Keratinocyte (primary cell): ENCODE measurements around the gene ARHGAP15. TPM values are rescaled to one million over a fixed set of nuclear protein-coding genes. Genes with fewer than 3 reads are reported as not detected.

Experiments
- DNase-seq: peaks from one replicate; pipeline ENCODE4 v3.0.0-alpha.2; 2011; ENCODE audit warnings: low read depth, missing footprints, low spot score
- FAIRE-seq: peaks from 2 replicates; lab custom pipeline; 2011; peaks lifted over from hg19 to GRCh38; lab: Jason Lieb, UNC
- H2AFZ ChIP-seq: 2 replicates; pipeline ENCODE4 v1.6.0; 2012; ENCODE audit warnings: low read length, control low read depth, inconsistent platforms; ENCODE audit not compliant: control insufficient read depth
- H3K27ac ChIP-seq: 2 replicates; pipeline ENCODE4 v1.5.1; 2011; ENCODE audit warnings: low read length; ENCODE audit not compliant: control insufficient read depth, insufficient read depth
- H3K27me3 ChIP-seq: 3 replicates; pipeline ENCODE4 v1.6.0; 2011; ENCODE audit warnings: low read length; ENCODE audit not compliant: control insufficient read depth, insufficient read depth; ENCODE audit errors: extremely low read depth
- H3K36me3 ChIP-seq, 2 experiments: 2 replicates in 1 of 2; 3 replicates in 1 of 2; pipeline ENCODE4 v1.5.1; 2011; ENCODE audit warnings: low read length in 2 of 2, mild to moderate bottlenecking in 1 of 2; ENCODE audit not compliant: control insufficient read depth in 2 of 2, insufficient read depth in 2 of 2; ENCODE audit errors: extremely low read depth in 1 of 2
- H3K4me1 ChIP-seq: 3 replicates; pipeline ENCODE4 v1.5.1; 2011; ENCODE audit warnings: low read length; ENCODE audit not compliant: control insufficient read depth, insufficient read depth; ENCODE audit errors: extremely low read depth
- H3K4me2 ChIP-seq: 3 replicates; pipeline ENCODE4 v1.6.0; 2011; ENCODE audit warnings: low read depth, low read length; ENCODE audit not compliant: control insufficient read depth, insufficient read depth; ENCODE audit errors: extremely low read depth
- H3K4me3 ChIP-seq, 3 experiments: fragments of 200-600 bp in 1 of 3; sonication (generic) in 1 of 3; 2 replicates in 2 of 3; 3 replicates in 1 of 3; pipeline ENCODE4 v1.5.1; 2011 to 2016; ENCODE audit warnings: low read length in 3 of 3, mild to moderate bottlenecking in 3 of 3, control low read depth in 2 of 3, inconsistent platforms in 1 of 3, low read depth in 1 of 3, mixed read lengths in 1 of 3, mixed run types in 1 of 3, moderate library complexity in 1 of 3; ENCODE audit not compliant: control insufficient read depth in 2 of 3, insufficient read depth in 2 of 3; ENCODE audit errors: extremely low read depth in 1 of 3
- H3K79me2 ChIP-seq: 2 replicates; pipeline ENCODE4 v1.6.0; 2012; ENCODE audit warnings: low read length; ENCODE audit not compliant: control insufficient read depth, insufficient read depth
- H3K9ac ChIP-seq: 3 replicates; pipeline ENCODE4 v1.6.0; 2011; ENCODE audit warnings: low read length; ENCODE audit not compliant: control insufficient read depth, insufficient read depth; ENCODE audit errors: extremely low read depth
- H3K9me1 ChIP-seq: 3 replicates; pipeline ENCODE4 v1.6.0; 2011; ENCODE audit warnings: low read length; ENCODE audit not compliant: control insufficient read depth, insufficient read depth; ENCODE audit errors: extremely low read depth
- H3K9me3 ChIP-seq: 2 replicates; pipeline ENCODE4 v1.5.1; 2012; ENCODE audit warnings: low read depth, low read length; ENCODE audit not compliant: control insufficient read depth
- H4K20me1 ChIP-seq: 3 replicates; pipeline ENCODE4 v1.6.0; 2011; ENCODE audit warnings: low read length; ENCODE audit not compliant: control insufficient read depth, insufficient read depth; ENCODE audit errors: extremely low read depth
- EZH2 ChIP-seq: IDR thresholded peaks from one replicate; pipeline ENCODE4 v1.6.1; 2012; ENCODE audit warnings: inconsistent platforms, mild to moderate bottlenecking, low read length, moderate library complexity
- dilution Hi-C: fragments of 300-500 bp; cut with MboI; formaldehyde crosslinking; loops from one replicate; pipeline ENCODE4 v1.7.0; 2020; ENCODE audit warnings: low sequenced_read_pairs; ENCODE audit not compliant: extremely low pct_ligation_motif_present
- polyA plus RNA-seq, 5 experiments: library from polyadenylated mRNA; depleted of rRNA in 3 of 5; stranded (reverse) in 3 of 5; stranded (forward) in 1 of 5; unstranded in 1 of 5; fragments of >200 nt; gene quantifications; 1 replicate in 1 of 5; 2 replicates in 3 of 5; 3 replicates in 1 of 5; pipeline versions ENCODE4 v1.2.1 to v1.2.3, GENCODE V29; 2011 to 2012; ENCODE audit warnings: missing spikeins in 2 of 5, low read depth in 1 of 5, low replicate concordance in 1 of 5
- TF ChIP-seq, protein P1 (sequence below), 3 experiments: IDR thresholded peaks in 1 of 3; conservative IDR thresholded peaks in 1 of 3; optimal IDR thresholded peaks in 1 of 3; 2 replicates in 2 of 3; 3 replicates in 1 of 3; pipeline versions ENCODE3 to v1.5.1; 2011; ENCODE audit warnings: low read length in 3 of 3, mild to moderate bottlenecking in 3 of 3, moderate library complexity in 2 of 3, control low read depth in 1 of 3, inconsistent platforms in 1 of 3; ENCODE audit not compliant: insufficient read depth in 2 of 3; ENCODE audit errors: extremely low read depth in 1 of 3

Gene ARHGAP15
- polyA plus RNA-seq, 1 donor (not counting 4 experiments of a cell fraction or from before 2014, with no cell fraction given): not detected

GRCh38 chr2:143519521-143519920 is 390.3 kb downstream of the ARHGAP15 start:
- Histone ChIP-seq H3K4me2 (no peak overlapping the region), H3K4me3 (no peak overlapping the region), H3K9ac (no peak overlapping the region), H3K9me3 (no peaks in the 10 kb centered on the region), H3K36me3 (no peaks in the 10 kb centered on the region), H4K20me1 (no peaks in the 10 kb centered on the region), H2AFZ (no peak overlapping the region), H3K4me1 (no peaks in the 10 kb centered on the region), H3K27ac (no peak overlapping the region), H3K9me1 (no peaks in the 10 kb centered on the region), H3K27me3 (no peaks in the 10 kb centered on the region), H3K79me2 (no peaks in the 10 kb centered on the region)
- TF ChIP-seq, protein P1, sequence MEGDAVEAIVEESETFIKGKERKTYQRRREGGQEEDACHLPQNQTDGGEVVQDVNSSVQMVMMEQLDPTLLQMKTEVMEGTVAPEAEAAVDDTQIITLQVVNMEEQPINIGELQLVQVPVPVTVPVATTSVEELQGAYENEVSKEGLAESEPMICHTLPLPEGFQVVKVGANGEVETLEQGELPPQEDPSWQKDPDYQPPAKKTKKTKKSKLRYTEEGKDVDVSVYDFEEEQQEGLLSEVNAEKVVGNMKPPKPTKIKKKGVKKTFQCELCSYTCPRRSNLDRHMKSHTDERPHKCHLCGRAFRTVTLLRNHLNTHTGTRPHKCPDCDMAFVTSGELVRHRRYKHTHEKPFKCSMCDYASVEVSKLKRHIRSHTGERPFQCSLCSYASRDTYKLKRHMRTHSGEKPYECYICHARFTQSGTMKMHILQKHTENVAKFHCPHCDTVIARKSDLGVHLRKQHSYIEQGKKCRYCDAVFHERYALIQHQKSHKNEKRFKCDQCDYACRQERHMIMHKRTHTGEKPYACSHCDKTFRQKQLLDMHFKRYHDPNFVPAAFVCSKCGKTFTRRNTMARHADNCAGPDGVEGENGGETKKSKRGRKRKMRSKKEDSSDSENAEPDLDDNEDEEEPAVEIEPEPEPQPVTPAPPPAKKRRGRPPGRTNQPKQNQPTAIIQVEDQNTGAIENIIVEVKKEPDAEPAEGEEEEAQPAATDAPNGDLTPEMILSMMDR (optimal IDR thresholded peaks at IDR 0.05 in 1 of 3, IDR thresholded peaks at IDR 0.05 in 1 of 3, conservative IDR thresholded peaks at IDR 0.05 in 1 of 3; ENCODE audit: extremely low read depth in 1 of 3, insufficient read depth in 2 of 3, low read length in 3 of 3): no peak
- TF ChIP-seq EZH2: no peak
- no peak for DNase-seq
- dilution Hi-C loops: no loop called here
- no peak for FAIRE-seq

DNA sequence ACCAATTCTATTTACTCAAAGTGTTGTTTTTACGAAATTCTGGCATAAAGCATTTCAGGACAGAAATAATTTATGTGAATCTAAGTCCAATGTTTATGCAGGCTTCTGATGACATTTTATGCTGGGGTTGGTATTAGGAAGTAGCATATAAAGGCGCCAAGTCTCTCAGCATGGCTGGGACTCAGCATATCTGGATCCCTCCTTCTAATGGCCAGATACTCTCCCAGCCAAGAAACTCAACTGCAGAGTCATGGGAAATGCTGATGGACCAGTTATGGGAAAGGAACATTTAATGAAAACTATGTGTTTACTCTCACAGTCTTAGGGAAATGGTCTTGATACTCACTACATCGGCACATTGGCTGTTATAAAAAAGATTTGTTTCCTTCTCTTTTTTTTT is 392.2 kb downstream of the ARHGAP15 start:
- dilution Hi-C loops: no loop called here
- no peak overlapping the region for H3K9ac ChIP-seq
- H3K36me3 ChIP-seq: no peaks in the 10 kb centered on the region
- H3K9me3 ChIP-seq: no peaks in the 10 kb centered on the region
- no peaks in the 10 kb centered on the region for H3K79me2 ChIP-seq
- no peaks in the 10 kb centered on the region for H3K9me1 ChIP-seq
- TF ChIP-seq, protein P1 (optimal IDR thresholded peaks at IDR 0.05 in 1 of 3, IDR thresholded peaks at IDR 0.05 in 1 of 3, conservative IDR thresholded peaks at IDR 0.05 in 1 of 3; ENCODE audit: extremely low read depth in 1 of 3, insufficient read depth in 2 of 3, low read length in 3 of 3): no peak
- TF ChIP-seq EZH2: no peak
- H3K27me3 ChIP-seq: no peaks in the 10 kb centered on the region
- no peaks in the 10 kb centered on the region for H3K4me1 ChIP-seq
- H4K20me1 ChIP-seq: no peaks in the 10 kb centered on the region
- FAIRE-seq: no peak
- H3K4me2 ChIP-seq: no peak overlapping the region
- no peak overlapping the region for H3K27ac ChIP-seq
- DNase-seq: no peak
- H2AFZ ChIP-seq: no peak overlapping the region
- no peak overlapping the region for H3K4me3 ChIP-seq
